Ovary (tissue), 3 donors: ENCODE data around the gene SIGLEC15.

Source experiments
- CTCF ChIP-seq, 3 donors: fragments of 450-650 bp in 2 of 3; fragments of 200-600 bp in 1 of 3; IDR thresholded peaks; one replicate each; pipeline versions ENCODE4 v1.5.1 to v1.8.0; 2016 to 2022; ENCODE audit warnings: antibody characterized with exemption in 3 of 3, mild to moderate bottlenecking in 1 of 3
- EP300 ChIP-seq: sonication (generic); formaldehyde crosslinking; IDR thresholded peaks from one replicate; pipeline ENCODE4 v1.6.1; 2017; ENCODE audit warnings: antibody characterized with exemption
- POLR2A ChIP-seq: fragments of 450-650 bp; IDR thresholded peaks from one replicate; pipeline ENCODE4 v1.6.1; 2017; ENCODE audit warnings: antibody characterized with exemption, mild to moderate bottlenecking, moderate library complexity
- donor health status: DM: no; HTN: no; CAD: no.

- TF ChIP-seq CTCF (IDR thresholded peaks at IDR 0.05) (peak; percentile 60 to 68 (median 64)), POLR2A (no peak), EP300 (no peak)
Measured at GRCh38 chr18:45879681-45880655, 54.5 kb downstream of the SIGLEC15 start.
